Stimulated activated memory B cell treated with anti-CD40 and anti-IgM and Interleukin-4, amounts not matched to agents 10 μg/mL and 1 μg/mL and 100 μg/mL, for 72 hours (primary cell): ENCODE measurements around the gene LUC7L.
"Not testable (repeated sequence)": the region's sequence is repeated elsewhere in the genome, so short reads cannot be mapped to it uniquely, and the experiment has no call there.

Experiments
- ATAC-seq: fragments of 150-1000 bp; cut with Tn5 transposase; 2 replicates; pipeline ENCODE4 v1.10.0; 2021
- H3K27ac Mint-ChIP-seq: one replicate; pipeline ENCODE4 v1.8.0; 2022; ENCODE audit warnings: mild to moderate bottlenecking, mixed read lengths
- H3K27me3 Mint-ChIP-seq: one replicate; pipeline ENCODE4 v1.8.0; 2022; ENCODE audit warnings: mixed read lengths
- H3K36me3 Mint-ChIP-seq: one replicate; pipeline ENCODE4 v1.8.0; 2022; ENCODE audit warnings: mixed read lengths
- H3K4me1 Mint-ChIP-seq: one replicate; pipeline ENCODE4 v1.8.0; 2022; ENCODE audit warnings: mixed read lengths
- H3K4me3 Mint-ChIP-seq: one replicate; pipeline ENCODE4 v1.8.0; 2022; ENCODE audit warnings: mild to moderate bottlenecking, moderate library complexity, mixed read lengths
- H3K9me3 Mint-ChIP-seq: one replicate; pipeline ENCODE4 v1.8.0; 2022; ENCODE audit warnings: mixed read lengths

LUC7L gene

DNA sequence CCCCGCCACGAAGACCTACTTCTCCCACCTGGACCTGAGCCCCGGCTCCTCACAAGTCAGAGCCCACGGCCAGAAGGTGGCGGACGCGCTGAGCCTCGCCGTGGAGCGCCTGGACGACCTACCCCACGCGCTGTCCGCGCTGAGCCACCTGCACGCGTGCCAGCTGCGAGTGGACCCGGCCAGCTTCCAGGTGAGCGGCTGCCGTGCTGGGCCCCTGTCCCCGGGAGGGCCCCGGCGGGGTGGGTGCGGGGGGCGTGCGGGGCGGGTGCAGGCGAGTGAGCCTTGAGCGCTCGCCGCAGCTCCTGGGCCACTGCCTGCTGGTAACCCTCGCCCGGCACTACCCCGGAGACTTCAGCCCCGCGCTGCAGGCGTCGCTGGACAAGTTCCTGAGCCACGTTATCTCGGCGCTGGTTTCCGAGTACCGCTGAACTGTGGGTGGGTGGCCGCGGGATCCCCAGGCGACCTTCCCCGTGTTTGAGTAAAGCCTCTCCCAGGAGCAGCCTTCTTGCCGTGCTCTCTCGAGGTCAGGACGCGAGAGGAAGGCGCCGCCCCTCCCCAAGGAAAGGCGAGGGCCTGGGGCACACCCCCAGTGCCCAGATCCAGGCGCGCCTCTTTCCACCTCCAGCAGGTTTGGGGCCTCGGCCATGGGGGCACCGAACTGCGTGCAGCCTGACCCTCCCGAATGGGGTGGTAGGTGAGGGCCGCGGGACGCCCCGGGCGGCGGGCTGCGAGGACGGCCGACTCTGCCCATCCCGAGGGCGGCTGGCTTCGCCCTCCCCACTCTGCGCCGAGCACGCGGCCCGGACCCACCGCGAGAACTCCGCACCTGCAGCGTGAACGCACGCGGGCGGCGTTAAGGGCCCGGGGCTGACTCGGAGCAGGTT lies 48.3 kb downstream of the LUC7L start:
- Mint-ChIP-seq H3K27ac (no peak overlapping the region), H3K4me1 (no peaks in the 10 kb centered on the region), H3K9me3 (no peaks in the 10 kb centered on the region), H3K27me3 (peaks cover 18% of the 10 kb centered on the region), H3K36me3 (peaks cover 10% of the 10 kb centered on the region), H3K4me3 (no peak overlapping the region)
- peak; percentile 84 for ATAC-seq

DNA sequence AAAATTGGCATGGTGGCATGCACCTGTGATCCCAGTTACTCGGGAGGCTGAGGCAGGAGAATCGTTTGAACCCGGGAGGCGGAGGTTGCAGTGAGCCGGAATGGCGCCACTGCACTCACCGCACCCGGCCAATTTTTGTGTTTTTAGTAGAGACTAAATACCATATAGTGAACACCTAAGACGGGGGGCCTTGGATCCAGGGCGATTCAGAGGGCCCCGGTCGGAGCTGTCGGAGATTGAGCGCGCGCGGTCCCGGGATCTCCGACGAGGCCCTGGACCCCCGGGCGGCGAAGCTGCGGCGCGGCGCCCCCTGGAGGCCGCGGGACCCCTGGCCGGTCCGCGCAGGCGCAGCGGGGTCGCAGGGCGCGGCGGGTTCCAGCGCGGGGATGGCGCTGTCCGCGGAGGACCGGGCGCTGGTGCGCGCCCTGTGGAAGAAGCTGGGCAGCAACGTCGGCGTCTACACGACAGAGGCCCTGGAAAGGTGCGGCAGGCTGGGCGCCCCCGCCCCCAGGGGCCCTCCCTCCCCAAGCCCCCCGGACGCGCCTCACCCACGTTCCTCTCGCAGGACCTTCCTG lies 49.1 kb downstream of the LUC7L start, which contains the start of gene HBQ1:
TSS of gene HBQ1 (plus strand) at position 359 of the 575 bp plus-strand sequence. CDS start at position 387, 28 bp downstream.
- Mint-ChIP-seq H3K4me3 (no peak within 1 kb of the TSS), H3K27me3 (peaks cover 25% of the 10 kb centered on the region), H3K4me1 (peaks cover 6% of the 10 kb centered on the region), H3K27ac (no peak within 1 kb of the TSS), H3K9me3 (no peaks in the 10 kb centered on the region), H3K36me3 (peaks cover 3% of the 10 kb centered on the region)
- ATAC-seq: no peak

DNA sequence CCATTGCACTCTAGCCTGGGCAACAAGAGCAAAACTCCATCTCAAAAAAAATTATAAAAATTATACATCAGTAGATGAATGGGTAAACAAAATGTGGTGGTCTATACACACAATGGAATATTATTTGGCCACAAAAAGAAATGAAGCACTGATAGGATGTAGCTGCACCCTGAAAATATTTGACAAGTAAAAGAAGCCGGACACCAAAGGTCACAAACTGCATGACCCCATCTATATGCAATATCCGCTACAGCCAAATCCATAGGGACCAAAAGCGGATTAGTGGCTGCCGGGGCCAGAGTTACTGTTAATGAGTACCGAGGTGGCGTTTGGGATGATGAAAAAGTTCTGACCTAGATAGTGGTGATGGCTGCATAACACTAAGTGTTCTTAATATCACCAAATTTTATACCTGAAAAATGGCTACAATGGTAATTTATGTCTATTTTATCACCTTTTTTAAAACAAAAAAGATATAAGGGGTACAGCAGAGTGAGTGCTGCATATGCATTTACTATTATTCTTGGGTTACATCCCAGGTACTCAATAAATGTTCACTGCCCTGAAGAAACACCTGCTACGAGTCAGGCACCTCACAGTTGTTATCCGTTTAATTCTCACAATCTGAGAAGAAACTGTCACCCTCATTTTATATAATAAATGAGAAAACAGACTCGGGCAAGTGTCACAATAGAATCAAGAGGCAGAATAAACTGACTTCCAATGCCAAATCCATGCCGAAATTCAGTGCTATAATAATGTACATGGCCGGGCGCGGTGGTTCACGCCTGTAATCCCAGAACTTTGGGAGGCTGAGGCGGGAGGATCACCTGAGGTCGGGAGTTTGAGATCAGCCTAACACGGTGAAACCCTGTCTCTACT lies 49.8 kb downstream of the LUC7L start:
- Mint-ChIP-seq H3K9me3 (no peaks in the 10 kb centered on the region), H3K27me3 (peaks cover 33% of the 10 kb centered on the region), H3K27ac (no peak overlapping the region), H3K4me3 (no peak overlapping the region), H3K36me3 (no peaks in the 10 kb centered on the region), H3K4me1 (peaks cover 13% of the 10 kb centered on the region)
- no peak for ATAC-seq

DNA sequence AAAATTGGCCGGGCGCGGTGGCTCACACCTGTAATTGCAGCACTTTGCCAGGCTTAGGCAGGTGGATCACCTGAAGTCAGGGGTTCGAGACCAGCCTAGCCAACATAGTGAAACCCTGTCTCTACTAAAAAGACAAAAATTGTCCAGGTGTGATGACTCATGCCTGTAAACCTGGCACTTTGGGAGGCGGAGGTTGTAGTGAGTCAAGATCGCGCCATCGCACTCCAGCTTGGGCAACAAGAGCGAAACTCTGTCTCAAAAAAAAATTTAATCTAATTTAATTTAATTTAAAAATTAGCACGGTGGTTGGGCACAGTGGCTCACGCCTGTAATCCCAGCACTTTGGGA lies 50.6 kb downstream of the LUC7L start:
- Mint-ChIP-seq H3K4me1 (peaks cover 18% of the 10 kb centered on the region), H3K9me3 (no peaks in the 10 kb centered on the region), H3K36me3 (no peaks in the 10 kb centered on the region), H3K4me3 (no peak overlapping the region), H3K27ac (no peak overlapping the region), H3K27me3 (peaks cover 41% of the 10 kb centered on the region)
- ATAC-seq: no peak

DNA sequence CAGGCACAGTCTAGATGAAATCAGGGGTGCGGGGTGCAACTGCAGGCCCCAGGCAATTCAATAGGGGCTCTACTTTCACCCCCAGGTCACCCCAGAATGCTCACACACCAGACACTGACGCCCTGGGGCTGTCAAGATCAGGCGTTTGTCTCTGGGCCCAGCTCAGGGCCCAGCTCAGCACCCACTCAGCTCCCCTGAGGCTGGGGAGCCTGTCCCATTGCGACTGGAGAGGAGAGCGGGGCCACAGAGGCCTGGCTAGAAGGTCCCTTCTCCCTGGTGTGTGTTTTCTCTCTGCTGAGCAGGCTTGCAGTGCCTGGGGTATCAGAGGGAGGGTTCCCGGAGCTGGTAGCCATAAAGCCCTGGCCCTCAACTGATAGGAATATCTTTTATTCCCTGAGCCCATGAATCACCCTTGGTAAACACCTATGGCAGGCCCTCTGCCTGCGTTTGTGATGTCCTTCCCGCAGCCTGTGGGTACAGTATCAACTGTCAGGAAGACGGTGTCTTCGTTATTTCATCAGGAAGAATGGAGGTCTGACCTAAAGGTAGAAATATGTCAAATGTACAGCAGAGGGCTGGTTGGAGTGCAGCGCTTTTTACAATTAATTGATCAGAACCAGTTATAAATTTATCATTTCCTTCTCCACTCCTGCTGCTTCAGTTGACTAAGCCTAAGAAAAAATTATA lies 51.1 kb downstream of the LUC7L start:
- no peak overlapping the region for H3K4me3 Mint-ChIP-seq

DNA sequence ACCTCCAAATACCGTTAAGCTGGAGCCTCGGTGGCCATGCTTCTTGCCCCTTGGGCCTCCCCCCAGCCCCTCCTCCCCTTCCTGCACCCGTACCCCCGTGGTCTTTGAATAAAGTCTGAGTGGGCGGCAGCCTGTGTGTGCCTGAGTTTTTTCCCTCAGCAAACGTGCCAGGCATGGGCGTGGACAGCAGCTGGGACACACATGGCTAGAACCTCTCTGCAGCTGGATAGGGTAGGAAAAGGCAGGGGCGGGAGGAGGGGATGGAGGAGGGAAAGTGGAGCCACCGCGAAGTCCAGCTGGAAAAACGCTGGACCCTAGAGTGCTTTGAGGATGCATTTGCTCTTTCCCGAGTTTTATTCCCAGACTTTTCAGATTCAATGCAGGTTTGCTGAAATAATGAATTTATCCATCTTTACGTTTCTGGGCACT lies 51.8 kb downstream of the LUC7L start:
- H3K4me3 Mint-ChIP-seq: no peak overlapping the region
- no peak overlapping the region for H3K27ac Mint-ChIP-seq
- no peaks in the 10 kb centered on the region for H3K36me3 Mint-ChIP-seq
- peaks cover 47% of the 10 kb centered on the region for H3K27me3 Mint-ChIP-seq
- H3K4me1 Mint-ChIP-seq: peaks cover 23% of the 10 kb centered on the region
- H3K9me3 Mint-ChIP-seq: no peaks in the 10 kb centered on the region
- no peak for ATAC-seq

More for the DNA sequence above, 51.1 kb downstream of the LUC7L start:
- no peak for ATAC-seq
- Mint-ChIP-seq H3K9me3 (no peaks in the 10 kb centered on the region), H3K36me3 (no peaks in the 10 kb centered on the region), H3K27me3 (peaks cover 46% of the 10 kb centered on the region), H3K27ac (no peak overlapping the region), H3K4me1 (peaks cover 23% of the 10 kb centered on the region)

DNA sequence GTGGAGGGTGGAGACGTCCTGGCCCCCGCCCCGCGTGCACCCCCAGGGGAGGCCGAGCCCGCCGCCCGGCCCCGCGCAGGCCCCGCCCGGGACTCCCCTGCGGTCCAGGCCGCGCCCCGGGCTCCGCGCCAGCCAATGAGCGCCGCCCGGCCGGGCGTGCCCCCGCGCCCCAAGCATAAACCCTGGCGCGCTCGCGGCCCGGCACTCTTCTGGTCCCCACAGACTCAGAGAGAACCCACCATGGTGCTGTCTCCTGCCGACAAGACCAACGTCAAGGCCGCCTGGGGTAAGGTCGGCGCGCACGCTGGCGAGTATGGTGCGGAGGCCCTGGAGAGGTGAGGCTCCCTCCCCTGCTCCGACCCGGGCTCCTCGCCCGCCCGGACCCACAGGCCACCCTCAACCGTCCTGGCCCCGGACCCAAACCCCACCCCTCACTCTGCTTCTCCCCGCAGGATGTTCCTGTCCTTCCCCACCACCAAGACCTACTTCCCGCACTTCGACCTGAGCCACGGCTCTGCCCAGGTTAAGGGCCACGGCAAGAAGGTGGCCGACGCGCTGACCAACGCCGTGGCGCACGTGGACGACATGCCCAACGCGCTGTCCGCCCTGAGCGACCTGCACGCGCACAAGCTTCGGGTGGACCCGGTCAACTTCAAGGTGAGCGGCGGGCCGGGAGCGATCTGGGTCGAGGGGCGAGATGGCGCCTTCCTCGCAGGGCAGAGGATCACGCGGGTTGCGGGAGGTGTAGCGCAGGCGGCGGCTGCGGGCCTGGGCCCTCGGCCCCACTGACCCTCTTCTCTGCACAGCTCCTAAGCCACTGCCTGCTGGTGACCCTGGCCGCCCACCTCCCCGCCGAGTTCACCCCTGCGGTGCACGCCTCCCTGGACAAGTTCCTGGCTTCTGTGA lies 52.5 kb downstream of the LUC7L start, which contains the start of gene HBA1:
TSS of gene HBA1 (plus strand) at position 204 of the 906 bp plus-strand sequence. CDS start at position 241, 37 bp downstream.
- Mint-ChIP-seq H3K27me3 (peaks cover 52% of the 10 kb centered on the region), H3K4me1 (peaks cover 24% of the 10 kb centered on the region)
- H3K36me3 Mint-ChIP-seq, H3K27ac Mint-ChIP-seq, H3K9me3 Mint-ChIP-seq, H3K4me3 Mint-ChIP-seq: not testable (repeated sequence)
- ATAC-seq: peak; percentile 59

DNA sequence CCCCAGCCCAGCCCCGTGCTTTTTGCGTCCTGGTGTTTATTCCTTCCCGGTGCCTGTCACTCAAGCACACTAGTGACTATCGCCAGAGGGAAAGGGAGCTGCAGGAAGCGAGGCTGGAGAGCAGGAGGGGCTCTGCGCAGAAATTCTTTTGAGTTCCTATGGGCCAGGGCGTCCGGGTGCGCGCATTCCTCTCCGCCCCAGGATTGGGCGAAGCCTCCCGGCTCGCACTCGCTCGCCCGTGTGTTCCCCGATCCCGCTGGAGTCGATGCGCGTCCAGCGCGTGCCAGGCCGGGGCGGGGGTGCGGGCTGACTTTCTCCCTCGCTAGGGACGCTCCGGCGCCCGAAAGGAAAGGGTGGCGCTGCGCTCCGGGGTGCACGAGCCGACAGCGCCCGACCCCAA lies 53.2 kb downstream of the LUC7L start:
- ATAC-seq, H3K36me3 Mint-ChIP-seq, H3K27ac Mint-ChIP-seq, H3K9me3 Mint-ChIP-seq, H3K4me3 Mint-ChIP-seq: not testable (repeated sequence)
- Mint-ChIP-seq H3K4me1 (peaks cover 27% of the 10 kb centered on the region), H3K27me3 (peaks cover 59% of the 10 kb centered on the region)

DNA sequence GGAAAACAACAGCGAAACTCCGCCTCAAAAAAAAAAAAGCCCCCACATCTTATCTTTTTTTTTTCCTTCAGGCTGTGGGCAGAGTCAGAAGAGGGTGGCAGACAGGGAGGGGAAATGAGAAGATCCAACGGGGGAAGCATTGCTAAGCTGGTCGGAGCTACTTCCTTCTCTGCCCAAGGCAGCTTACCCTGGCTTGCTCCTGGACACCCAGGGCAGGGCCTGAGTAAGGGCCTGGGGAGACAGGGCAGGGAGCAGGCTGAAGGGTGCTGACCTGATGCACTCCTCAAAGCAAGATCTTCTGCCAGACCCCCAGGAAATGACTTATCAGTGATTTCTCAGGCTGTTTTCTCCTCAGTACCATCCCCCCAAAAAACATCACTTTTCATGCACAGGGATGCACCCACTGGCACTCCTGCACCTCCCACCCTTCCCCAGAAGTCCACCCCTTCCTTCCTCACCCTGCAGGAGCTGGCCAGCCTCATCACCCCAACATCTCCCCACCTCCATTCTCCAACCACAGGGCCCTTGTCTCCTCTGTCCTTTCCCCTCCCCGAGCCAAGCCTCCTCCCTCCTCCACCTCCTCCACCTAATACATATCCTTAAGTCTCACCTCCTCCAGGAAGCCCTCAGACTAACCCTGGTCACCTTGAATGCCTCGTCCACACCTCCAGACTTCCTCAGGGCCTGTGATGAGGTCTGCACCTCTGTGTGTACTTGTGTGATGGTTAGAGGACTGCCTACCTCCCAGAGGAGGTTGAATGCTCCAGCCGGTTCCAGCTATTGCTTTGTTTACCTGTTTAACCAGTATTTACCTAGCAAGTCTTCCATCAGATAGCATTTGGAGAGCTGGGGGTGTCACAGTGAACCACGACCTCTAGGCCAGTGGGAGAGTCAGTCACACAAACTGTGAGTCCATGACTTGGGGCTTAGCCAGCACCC lies 54.0 kb downstream of the LUC7L start:
- no peak for ATAC-seq
- H3K27me3 Mint-ChIP-seq: peaks cover 66% of the 10 kb centered on the region
- H3K4me3 Mint-ChIP-seq: no peak overlapping the region
- H3K4me1 Mint-ChIP-seq: peaks cover 27% of the 10 kb centered on the region
- no peak overlapping the region for H3K27ac Mint-ChIP-seq
- no peaks in the 10 kb centered on the region for H3K9me3 Mint-ChIP-seq
- no peaks in the 10 kb centered on the region for H3K36me3 Mint-ChIP-seq

DNA sequence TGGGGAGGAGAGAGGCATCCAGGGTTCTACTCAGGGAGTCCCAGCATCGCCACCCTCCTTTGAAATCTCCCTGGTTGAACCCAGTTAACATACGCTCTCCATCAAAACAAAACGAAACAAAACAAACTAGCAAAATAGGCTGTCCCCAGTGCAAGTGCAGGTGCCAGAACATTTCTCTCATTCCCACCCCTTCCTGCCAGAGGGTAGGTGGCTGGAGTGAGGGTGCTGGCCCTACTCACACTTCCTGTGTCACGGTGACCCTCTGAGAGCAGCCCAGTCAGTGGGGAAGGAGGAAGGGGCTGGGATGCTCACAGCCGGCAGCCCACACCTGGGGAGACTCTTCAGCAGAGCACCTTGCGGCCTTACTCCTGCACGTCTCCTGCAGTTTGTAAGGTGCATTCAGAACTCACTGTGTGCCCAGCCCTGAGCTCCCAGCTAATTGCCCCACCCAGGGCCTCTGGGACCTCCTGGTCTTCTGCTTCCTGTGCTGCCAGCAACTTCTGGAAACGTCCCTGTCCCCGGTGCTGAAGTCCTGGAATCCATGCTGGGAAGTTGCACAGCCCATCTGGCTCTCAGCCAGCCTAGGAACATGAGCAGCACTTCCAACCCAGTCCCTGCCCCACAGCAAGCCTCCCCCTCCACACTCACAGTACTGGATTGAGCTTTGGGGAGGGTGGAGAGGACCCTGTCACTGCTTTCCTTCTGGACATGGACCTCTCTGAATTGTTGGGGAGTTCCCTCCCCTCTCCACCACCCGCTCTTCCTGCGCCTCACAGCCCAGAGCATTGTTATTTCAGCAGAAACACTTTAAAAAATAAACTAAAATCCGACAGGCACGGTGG lies 55.1 kb downstream of the LUC7L start:
- not testable (repeated sequence) for H3K4me3 Mint-ChIP-seq, H3K9me3 Mint-ChIP-seq, H3K27ac Mint-ChIP-seq, ATAC-seq, H3K36me3 Mint-ChIP-seq
- Mint-ChIP-seq H3K27me3 (peaks cover 77% of the 10 kb centered on the region), H3K4me1 (peaks cover 27% of the 10 kb centered on the region)

DNA sequence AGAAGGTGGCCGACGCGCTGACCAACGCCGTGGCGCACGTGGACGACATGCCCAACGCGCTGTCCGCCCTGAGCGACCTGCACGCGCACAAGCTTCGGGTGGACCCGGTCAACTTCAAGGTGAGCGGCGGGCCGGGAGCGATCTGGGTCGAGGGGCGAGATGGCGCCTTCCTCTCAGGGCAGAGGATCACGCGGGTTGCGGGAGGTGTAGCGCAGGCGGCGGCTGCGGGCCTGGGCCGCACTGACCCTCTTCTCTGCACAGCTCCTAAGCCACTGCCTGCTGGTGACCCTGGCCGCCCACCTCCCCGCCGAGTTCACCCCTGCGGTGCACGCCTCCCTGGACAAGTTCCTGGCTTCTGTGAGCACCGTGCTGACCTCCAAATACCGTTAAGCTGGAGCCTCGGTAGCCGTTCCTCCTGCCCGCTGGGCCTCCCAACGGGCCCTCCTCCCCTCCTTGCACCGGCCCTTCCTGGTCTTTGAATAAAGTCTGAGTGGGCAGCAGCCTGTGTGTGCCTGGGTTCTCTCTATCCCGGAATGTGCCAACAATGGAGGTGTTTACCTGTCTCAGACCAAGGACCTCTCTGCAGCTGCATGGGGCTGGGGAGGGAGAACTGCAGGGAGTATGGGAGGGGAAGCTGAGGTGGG lies 55.9 kb downstream of the LUC7L start:
- ATAC-seq, H3K27ac Mint-ChIP-seq, H3K36me3 Mint-ChIP-seq, H3K9me3 Mint-ChIP-seq: not testable (repeated sequence)
- peaks cover 27% of the 10 kb centered on the region for H3K4me1 Mint-ChIP-seq
- H3K4me3 Mint-ChIP-seq: peak overlapping the region; percentile 54
- H3K27me3 Mint-ChIP-seq: peaks cover 82% of the 10 kb centered on the region

DNA sequence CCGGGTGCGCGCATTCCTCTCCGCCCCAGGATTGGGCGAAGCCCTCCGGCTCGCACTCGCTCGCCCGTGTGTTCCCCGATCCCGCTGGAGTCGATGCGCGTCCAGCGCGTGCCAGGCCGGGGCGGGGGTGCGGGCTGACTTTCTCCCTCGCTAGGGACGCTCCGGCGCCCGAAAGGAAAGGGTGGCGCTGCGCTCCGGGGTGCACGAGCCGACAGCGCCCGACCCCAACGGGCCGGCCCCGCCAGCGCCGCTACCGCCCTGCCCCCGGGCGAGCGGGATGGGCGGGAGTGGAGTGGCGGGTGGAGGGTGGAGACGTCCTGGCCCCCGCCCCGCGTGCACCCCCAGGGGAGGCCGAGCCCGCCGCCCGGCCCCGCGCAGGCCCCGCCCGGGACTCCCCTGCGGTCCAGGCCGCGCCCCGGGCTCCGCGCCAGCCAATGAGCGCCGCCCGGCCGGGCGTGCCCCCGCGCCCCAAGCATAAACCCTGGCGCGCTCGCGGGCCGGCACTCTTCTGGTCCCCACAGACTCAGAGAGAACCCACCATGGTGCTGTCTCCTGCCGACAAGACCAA lies 56.8 kb downstream of the LUC7L start, which contains the start of gene HBA2:
TSS of gene HBA2 (plus strand) at position 503 of the 568 bp plus-strand sequence. CDS start at position 540, 37 bp downstream.
- H3K9me3 Mint-ChIP-seq, H3K36me3 Mint-ChIP-seq, H3K27ac Mint-ChIP-seq: not testable (repeated sequence)
- peak; percentile 52 for ATAC-seq
- Mint-ChIP-seq H3K4me1 (peaks cover 27% of the 10 kb centered on the region), H3K4me3 (peak within 1 kb of the TSS; percentile 54), H3K27me3 (peaks cover 82% of the 10 kb centered on the region)
